Lung (tissue), 12 donors: ENCODE measurements around the gene TLE6. TPM values are rescaled to one million over a fixed set of nuclear protein-coding genes. Genes with fewer than 3 reads are reported as not detected.

Experiments
- ATAC-seq: fragments of 200-7000 bp; cut with Tn5 transposase; one replicate; pipeline ENCODE4 v1.9.1; 2020; ENCODE audit warnings: moderate number of reproducible peaks; ENCODE audit not compliant: insufficient read depth, low FRiP score
- DNase-seq, 3 donors: peaks; one replicate each; pipeline ENCODE4 v3.0.0-alpha.2; 2013 to 2017
- H3K27ac ChIP-seq, 2 donors: one replicate each; pipeline ENCODE4 v1.5.1; 2013; ENCODE audit warnings: mild to moderate bottlenecking in 2 of 2, moderate library complexity in 2 of 2, control low read depth in 1 of 2, inconsistent platforms in 1 of 2, low read depth in 1 of 2, low read length in 1 of 2
- H3K27me3 ChIP-seq, 3 donors: one replicate each; pipeline ENCODE4 v1.5.1; 2013; ENCODE audit warnings: low read length in 2 of 3; ENCODE audit not compliant: control insufficient read depth in 3 of 3, insufficient read depth in 3 of 3
- H3K36me3 ChIP-seq, 4 donors: one replicate each; pipeline ENCODE4 v1.5.1; 2013; ENCODE audit warnings: low read length in 4 of 4, mild to moderate bottlenecking in 1 of 4, moderate library complexity in 1 of 4; ENCODE audit not compliant: control insufficient read depth in 4 of 4, insufficient read depth in 4 of 4
- H3K4me1 ChIP-seq, 5 donors: one replicate each; pipeline ENCODE4 v1.5.1; 2013; ENCODE audit warnings: low read length in 5 of 5, mild to moderate bottlenecking in 2 of 5, moderate library complexity in 1 of 5; ENCODE audit not compliant: control insufficient read depth in 5 of 5, insufficient read depth in 5 of 5
- H3K4me3 ChIP-seq: one replicate; pipeline ENCODE4 v1.5.1; 2013; ENCODE audit warnings: mild to moderate bottlenecking, control low read depth, moderate library complexity
- H3K9ac ChIP-seq, 2 donors: one replicate each; pipeline ENCODE4 v1.5.1; 2013; ENCODE audit warnings: low read length in 2 of 2, control low read depth in 1 of 2; ENCODE audit not compliant: insufficient read depth in 1 of 2
- H3K9me3 ChIP-seq, 4 donors: one replicate each; pipeline ENCODE4 v1.5.1; 2013; ENCODE audit warnings: low read length in 3 of 4, mild to moderate bottlenecking in 1 of 4, moderate library complexity in 1 of 4; ENCODE audit not compliant: control insufficient read depth in 4 of 4, insufficient read depth in 3 of 4
- CTCF ChIP-seq: IDR thresholded peaks from 2 replicates; pipeline ENCODE4 v1.5.1; 2012; ENCODE audit warnings: mild to moderate bottlenecking; ENCODE audit errors: control extremely low read depth, extremely low read depth
- WGBS, 2 donors: extraction: QIAGEN DNeasy Blood & Tissue Kit; methylation state at CpG; one replicate each; pipeline ENCODE4 v1.1.7; 2013; 5-methylcytosine and 5-hydroxymethylcytosine counted together
- polyA plus RNA-seq, 2 donors: library from polyadenylated mRNA; stranded (reverse); fragments of 200-250 nt; gene quantifications; one replicate each; pipeline ENCODE4 v1.2.1, GENCODE V29; 2013
- total RNA-seq, 2 donors: library from RNA; depleted of rRNA in 1 of 2; stranded (reverse); fragments of >200 nt in 1 of 2; gene quantifications; one replicate each; pipeline ENCODE4 v1.2.1, GENCODE V29; 2014 to 2021
- donor health status: control.
- donor health status: control.
- donor health status: Bipolar disorder and iron deficiency.
- donor health status: healthy.
- donor health status: DM: yes; HTN: yes; CAD: no.

TLE6 gene
- total and polyA plus RNA-seq, 4 donors, result 6.1 to 8.8 (median 7.2) TPM

DNA sequence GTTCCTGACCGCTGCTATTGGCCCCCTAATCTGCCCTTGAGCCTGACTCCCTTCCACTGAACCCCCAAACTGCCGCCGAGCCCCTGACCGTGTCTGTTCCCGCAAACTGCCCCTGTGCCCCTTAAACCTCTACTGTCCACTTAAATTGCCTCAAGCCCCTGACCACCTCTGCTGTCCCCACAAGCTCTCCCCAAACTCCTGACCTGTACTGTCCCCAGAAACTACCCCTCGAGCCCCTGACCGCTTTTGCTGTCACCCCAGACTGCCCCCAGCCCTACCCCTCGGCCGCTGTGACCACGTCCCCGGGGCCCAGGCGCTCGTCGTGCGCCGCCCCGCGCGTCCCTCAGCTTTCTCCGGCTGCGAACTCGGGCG is 33.0 kb upstream of the TLE6 start:
- H3K9ac ChIP-seq, result peak overlapping the region; percentile 59 to 83
- H3K4me1 ChIP-seq, result peaks cover 0 to 17% (median 4%) of the 10 kb centered on the region in 5 donors
- ATAC-seq (no peak), DNase-seq (no peak)
- H3K27ac ChIP-seq, result peak overlapping the region; percentile 64 to 73
- peak overlapping the region; percentile 80 for H3K4me3 ChIP-seq
- TF ChIP-seq CTCF, result no peak
- WGBS, 2 donors, result 2 to 3% methylated on average over 19 to 23 of the region's 23 CpGs
- no peaks in the 10 kb centered on the region for H3K9me3 ChIP-seq
- peaks cover 0 to 4% (median 2%) of the 10 kb centered on the region in 4 donors for H3K36me3 ChIP-seq
- H3K27me3 ChIP-seq, result no peaks in the 10 kb centered on the region

GRCh38 chr19:2944775-2945574 is 32.4 kb upstream of the TLE6 start, which contains the start of gene ZNF77:
TSS of gene ZNF77 (minus strand) at chr19:2944971. CDS start at chr19:2944840, 131 bp downstream.
- peak within 1 kb of the TSS; percentile 80 for H3K4me3 ChIP-seq
- peak; percentile 99 for DNase-seq
- H3K36me3 ChIP-seq, result peaks cover 0 to under 1% (median 0%) of the 10 kb centered on the region in 4 donors
- peak within 1 kb of the TSS; percentile 71 to 83 for H3K9ac ChIP-seq
- ATAC-seq, result peak; percentile 99
- no peaks in the 10 kb centered on the region for H3K9me3 ChIP-seq
- H3K27ac ChIP-seq, result peak within 1 kb of the TSS; percentile 80 to 90
- peaks cover 0 to 20% (median 7%) of the 10 kb centered on the region in 5 donors for H3K4me1 ChIP-seq
- 1 to 2% methylated on average over 64 to 74 of the region's 74 CpGs for WGBS, 2 donors
- no peaks in the 10 kb centered on the region for H3K27me3 ChIP-seq
- TF ChIP-seq CTCF, result no peak

DNA sequence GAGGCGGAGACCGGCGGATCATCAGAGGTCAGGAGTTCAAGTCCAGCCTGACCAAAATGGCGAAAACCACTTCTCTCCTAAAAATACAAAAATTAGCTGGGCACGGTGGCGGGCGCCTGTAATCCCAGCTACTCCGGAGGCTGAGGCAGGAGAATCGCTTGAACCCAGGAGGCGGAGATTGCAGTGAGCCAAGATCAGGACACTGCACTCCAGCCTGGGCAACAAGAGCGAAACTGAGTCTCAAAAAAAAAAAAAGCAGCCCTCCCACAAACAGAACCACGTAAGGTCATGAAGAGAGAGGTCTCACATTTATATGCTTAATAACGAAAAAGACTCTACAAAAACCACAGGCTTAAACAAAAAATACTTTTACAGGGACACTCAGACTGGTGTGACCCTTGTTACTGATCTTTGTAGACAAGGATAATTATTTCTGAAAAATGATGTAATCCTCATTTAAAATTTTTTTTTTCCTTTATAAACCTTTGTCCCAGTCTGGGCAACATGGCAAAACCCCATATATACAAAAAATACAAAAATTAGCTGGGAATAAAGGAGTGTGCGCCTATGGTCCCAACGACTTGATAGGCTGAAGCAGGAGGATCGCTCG is 31.7 kb upstream of the TLE6 start:
- peaks cover 0 to 4% (median 0%) of the 10 kb centered on the region in 4 donors for H3K36me3 ChIP-seq
- no peaks in the 10 kb centered on the region for H3K27me3 ChIP-seq
- no peak for TF ChIP-seq CTCF
- peak overlapping the region; percentile 80 to 90 for H3K27ac ChIP-seq
- 48 to 64% methylated on average over 17 of the region's 17 CpGs for WGBS, 2 donors
- H3K4me3 ChIP-seq, result peak overlapping the region; percentile 37
- H3K4me1 ChIP-seq, result peaks cover 0 to 20% (median 7%) of the 10 kb centered on the region in 5 donors
- no peaks in the 10 kb centered on the region for H3K9me3 ChIP-seq
- no peak for DNase-seq
- no peak for ATAC-seq
- peak overlapping the region; percentile 71 to 83 for H3K9ac ChIP-seq
